ENCODE measurements around the gene ATXN10. TPM values are rescaled to one million over a fixed set of nuclear protein-coding genes. Genes with fewer than 3 reads are reported as not detected.

ATXN10 gene
- total and polyA plus RNA-seq, 2 experiments from 2014 or later, result 109 to 216 TPM

- Histone ChIP-seq H3K79me2 (ENCODE audit: insufficient read depth) (no peaks in the 10 kb centered on the region), H4K20me1 (ENCODE audit: insufficient read depth) (no peaks in the 10 kb centered on the region), H3K27ac (no peak overlapping the region), H2AFZ (no peak overlapping the region), H3K9ac (no peak overlapping the region), H3K4me2 (ENCODE audit: unreplicated experiment) (no peak overlapping the region), H3K9me3 (ENCODE audit: low read depth) (peaks cover 5% of the 10 kb centered on the region), H3K4me3 (no peak overlapping the region), H3K9me2 (ENCODE audit: insufficient read depth) (no peaks in the 10 kb centered on the region), H3K36me3 (ENCODE audit: low read depth) (no peaks in the 10 kb centered on the region), H3K27me3 (replicated peaks; ENCODE audit: insufficient read depth) (peaks cover 59% of the 10 kb centered on the region), H3K4me1 (ENCODE audit: insufficient read depth) (no peaks in the 10 kb centered on the region), H3F3A (ENCODE audit: insufficient read depth) (no peaks in the 10 kb centered on the region)
- DNase-seq, result no peak
- TF ChIP-seq EZH2phosphoT487 (IDR thresholded peaks at IDR 0.05; ENCODE audit: insufficient read depth, low read depth), result no peak
- WGBS, 2 experiments (ENCODE audit: low coverage in 1 of 2, low lambda C conversion rate in 2 of 2, missing lambda C conversion rate in 2 of 2), result 49 to 52% methylated on average over 3 of the region's 3 CpGs
- in situ Hi-C loops (cut with MboI), result no loop called here
These were observed 205.4 kb downstream of the ATXN10 start for GRCh38 chr22:45877036-45877380.

GRCh38 chr22:45877651-45878050, 206.0 kb downstream of the ATXN10 start:
- Histone ChIP-seq H3K27me3 (replicated peaks; ENCODE audit: insufficient read depth) (peaks cover 65% of the 10 kb centered on the region), H3K4me2 (ENCODE audit: unreplicated experiment) (no peak overlapping the region), H3K9ac (no peak overlapping the region), H3K27ac (no peak overlapping the region), H3K4me1 (ENCODE audit: insufficient read depth) (no peaks in the 10 kb centered on the region), H3K79me2 (ENCODE audit: insufficient read depth) (no peaks in the 10 kb centered on the region), H3K9me3 (ENCODE audit: low read depth) (peaks cover under 1% of the 10 kb centered on the region), H3K36me3 (ENCODE audit: low read depth) (no peaks in the 10 kb centered on the region), H4K20me1 (ENCODE audit: insufficient read depth) (no peaks in the 10 kb centered on the region), H3K9me2 (ENCODE audit: insufficient read depth) (no peaks in the 10 kb centered on the region), H3K4me3 (no peak overlapping the region), H2AFZ (no peak overlapping the region), H3F3A (ENCODE audit: insufficient read depth) (no peaks in the 10 kb centered on the region)
- DNase-seq, result no peak
- 54 to 57% methylated on average over 17 to 18 of the region's 18 CpGs for WGBS, 2 experiments (ENCODE audit: low coverage in 1 of 2, low lambda C conversion rate in 2 of 2, missing lambda C conversion rate in 2 of 2)
- no peak for TF ChIP-seq EZH2phosphoT487 (IDR thresholded peaks at IDR 0.05; ENCODE audit: insufficient read depth, low read depth)
- no peak for TF ChIP-seq EZH2 (IDR thresholded peaks at IDR 0.05; ENCODE audit: insufficient read depth, poor library complexity, severe bottlenecking)
- in situ Hi-C loops (cut with MboI), result no loop called here

GRCh38 chr22:45878051-45878781, 206.6 kb downstream of the ATXN10 start:
- Histone ChIP-seq H3K36me3 (ENCODE audit: low read depth) (no peaks in the 10 kb centered on the region), H2AFZ (no peak overlapping the region), H3K4me1 (ENCODE audit: insufficient read depth) (no peaks in the 10 kb centered on the region), H3K9me3 (ENCODE audit: low read depth) (no peaks in the 10 kb centered on the region), H4K20me1 (ENCODE audit: insufficient read depth) (no peaks in the 10 kb centered on the region), H3K79me2 (ENCODE audit: insufficient read depth) (no peaks in the 10 kb centered on the region), H3K4me3 (no peak overlapping the region), H3K9me2 (ENCODE audit: insufficient read depth) (no peaks in the 10 kb centered on the region), H3K9ac (no peak overlapping the region), H3K27ac (no peak overlapping the region), H3K4me2 (ENCODE audit: unreplicated experiment) (no peak overlapping the region), H3F3A (ENCODE audit: insufficient read depth) (no peaks in the 10 kb centered on the region), H3K27me3 (replicated peaks; ENCODE audit: insufficient read depth) (peaks cover 65% of the 10 kb centered on the region)
- no peak for DNase-seq
- in situ Hi-C loops (cut with MboI), result no loop called here
- WGBS, 2 experiments (ENCODE audit: low coverage in 1 of 2, low lambda C conversion rate in 2 of 2, missing lambda C conversion rate in 2 of 2), result 31 to 33% methylated on average over 25 of the region's 25 CpGs
- TF ChIP-seq EZH2 (IDR thresholded peaks at IDR 0.05; ENCODE audit: insufficient read depth, poor library complexity, severe bottlenecking) (no peak), EZH2phosphoT487 (IDR thresholded peaks at IDR 0.05; ENCODE audit: insufficient read depth, low read depth) (no peak)

GRCh38 chr22:45878901-45879551, 207.4 kb downstream of the ATXN10 start:
- no peak for TF ChIP-seq EZH2 (IDR thresholded peaks at IDR 0.05; ENCODE audit: insufficient read depth, poor library complexity, severe bottlenecking)
- no peak for TF ChIP-seq EZH2phosphoT487 (IDR thresholded peaks at IDR 0.05; ENCODE audit: insufficient read depth, low read depth)
- H3K79me2 ChIP-seq (ENCODE audit: insufficient read depth), result no peaks in the 10 kb centered on the region
- H4K20me1 ChIP-seq (ENCODE audit: insufficient read depth), result no peaks in the 10 kb centered on the region
- H3K4me1 ChIP-seq (ENCODE audit: insufficient read depth), result no peaks in the 10 kb centered on the region
- H3K27ac ChIP-seq, result no peak overlapping the region
- no peaks in the 10 kb centered on the region for H3K9me2 ChIP-seq (ENCODE audit: insufficient read depth)
- in situ Hi-C loops (cut with MboI), result no loop called here
- H2AFZ ChIP-seq, result no peak overlapping the region
- no peak overlapping the region for H3K4me3 ChIP-seq
- H3K9ac ChIP-seq, result no peak overlapping the region
- no peak for DNase-seq
- H3K4me2 ChIP-seq (ENCODE audit: unreplicated experiment), result no peak overlapping the region
- no peaks in the 10 kb centered on the region for H3F3A ChIP-seq (ENCODE audit: insufficient read depth)
- no peaks in the 10 kb centered on the region for H3K9me3 ChIP-seq (ENCODE audit: low read depth)
- WGBS, 2 experiments (ENCODE audit: low coverage in 1 of 2, low lambda C conversion rate in 2 of 2, missing lambda C conversion rate in 2 of 2), result 19 to 29% methylated on average over 13 to 16 of the region's 16 CpGs
- H3K36me3 ChIP-seq (ENCODE audit: low read depth), result no peaks in the 10 kb centered on the region
- peaks cover 64% of the 10 kb centered on the region for H3K27me3 ChIP-seq (replicated peaks; ENCODE audit: insufficient read depth)
